ENCODE results near the gene PKIB.

GRCh38 chr6:122751326-122751725 lies 141.1 kb downstream of the PKIB start:
- TF ChIP-seq CTCF (IDR thresholded peaks at IDR 0.05), result no peak
- no peak for TF ChIP-seq POLR2A (IDR thresholded peaks at IDR 0.05)

All from lower leg skin (tissue), 3 donors.